HG02798 (cell line): Measurements from ENCODE around the gene SYT9.
A peak's percentile ranks its signal among the peaks of the same experiment; 100 is the strongest.
"Not testable (repeated sequence)": the region's sequence is repeated elsewhere in the genome, so short reads cannot be mapped to it uniquely, and the experiment has no call there.

Experiments used
- ATAC-seq: cut with Tn5 transposase; IDR thresholded peaks from one replicate; pipeline ENCODE4 v1.9.1; 2021; ENCODE audit warnings: mild to moderate bottlenecking; ENCODE audit not compliant: unreplicated experiment, poor library complexity

The SYT9 gene

GRCh38 chr11:7494086-7494745 is 242.5 kb downstream of the SYT9 start:
- ATAC-seq: no peak

- ATAC-seq: peak; percentile 88
Observed at GRCh38 chr11:7495882-7496551, 244.3 kb downstream of the SYT9 start.

GRCh38 chr11:7498193-7498592 is 246.5 kb downstream of the SYT9 start:
- no peak for ATAC-seq

- no peak for ATAC-seq
Observed at GRCh38 chr11:7499081-7499480, 247.4 kb downstream of the SYT9 start.

- no peak for ATAC-seq
Observed at GRCh38 chr11:7500251-7500650, 248.5 kb downstream of the SYT9 start.

- no peak for ATAC-seq
Observed at GRCh38 chr11:7501251-7501650, 249.5 kb downstream of the SYT9 start.

GRCh38 chr11:7501894-7502293 is 250.2 kb downstream of the SYT9 start:
- ATAC-seq: peak; percentile 37

GRCh38 chr11:7506243-7506642 is 254.5 kb downstream of the SYT9 start:
- no peak for ATAC-seq

DNA sequence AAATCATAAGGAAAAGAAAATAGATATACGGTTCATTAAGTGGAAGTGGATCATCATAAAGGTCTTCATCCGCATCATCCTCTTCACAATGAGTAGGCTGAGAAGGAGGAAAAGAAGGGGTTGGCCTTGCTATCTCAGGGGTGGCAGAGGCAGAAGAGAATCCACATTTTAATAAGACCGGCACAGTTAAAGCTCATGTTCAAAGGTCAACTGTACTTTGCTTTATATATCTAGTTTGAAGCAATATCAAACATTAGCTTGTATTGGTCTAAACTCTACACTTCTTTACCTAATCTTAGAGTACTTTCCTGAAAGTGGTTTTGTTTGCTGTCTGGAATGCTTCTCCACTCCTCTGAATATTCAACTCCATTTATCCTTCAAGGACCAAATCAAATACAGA is 256.4 kb downstream of the SYT9 start:
- no peak for ATAC-seq

DNA sequence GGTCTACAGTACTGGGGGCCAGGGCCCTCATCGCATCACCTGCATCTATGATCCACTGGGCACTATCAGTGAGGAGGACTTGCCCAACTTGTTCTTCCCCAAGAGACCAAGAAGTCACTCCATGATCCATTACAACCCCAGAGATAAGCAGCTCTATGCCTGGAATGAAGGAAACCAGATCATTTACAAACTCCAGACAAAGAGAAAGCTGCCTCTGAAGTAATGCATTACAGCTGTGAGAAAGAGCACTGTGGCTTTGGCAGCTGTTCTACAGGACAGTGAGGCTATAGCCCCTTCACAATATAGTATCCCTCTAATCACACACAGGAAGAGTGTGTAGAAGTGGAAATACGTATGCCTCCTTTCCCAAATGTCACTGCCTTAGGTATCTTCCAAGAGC is 258.3 kb downstream of the SYT9 start:
- no peak for ATAC-seq

DNA sequence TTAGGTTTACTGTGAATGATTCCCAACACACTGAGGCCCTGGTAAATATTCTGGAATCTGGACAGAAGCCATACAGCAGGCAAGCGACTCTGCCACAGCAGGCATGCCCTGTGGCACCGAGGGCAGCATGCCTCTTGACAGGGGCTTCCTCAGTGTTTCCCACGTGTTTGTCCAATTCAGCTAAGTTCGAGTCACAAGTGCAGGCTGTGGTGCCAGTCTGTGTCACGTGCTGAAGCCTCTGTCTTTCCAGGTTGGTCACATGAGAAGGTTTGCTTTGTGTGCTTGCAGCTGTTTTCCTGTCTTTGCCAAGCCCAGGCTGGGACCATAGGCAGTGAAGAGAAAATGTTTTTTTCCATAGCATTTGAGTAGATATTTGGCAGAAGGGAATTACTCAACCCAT is 259.7 kb downstream of the SYT9 start:
- no peak for ATAC-seq

- ATAC-seq: peak; percentile 73
Observed at GRCh38 chr11:7512525-7513233, 261.0 kb downstream of the SYT9 start.

DNA sequence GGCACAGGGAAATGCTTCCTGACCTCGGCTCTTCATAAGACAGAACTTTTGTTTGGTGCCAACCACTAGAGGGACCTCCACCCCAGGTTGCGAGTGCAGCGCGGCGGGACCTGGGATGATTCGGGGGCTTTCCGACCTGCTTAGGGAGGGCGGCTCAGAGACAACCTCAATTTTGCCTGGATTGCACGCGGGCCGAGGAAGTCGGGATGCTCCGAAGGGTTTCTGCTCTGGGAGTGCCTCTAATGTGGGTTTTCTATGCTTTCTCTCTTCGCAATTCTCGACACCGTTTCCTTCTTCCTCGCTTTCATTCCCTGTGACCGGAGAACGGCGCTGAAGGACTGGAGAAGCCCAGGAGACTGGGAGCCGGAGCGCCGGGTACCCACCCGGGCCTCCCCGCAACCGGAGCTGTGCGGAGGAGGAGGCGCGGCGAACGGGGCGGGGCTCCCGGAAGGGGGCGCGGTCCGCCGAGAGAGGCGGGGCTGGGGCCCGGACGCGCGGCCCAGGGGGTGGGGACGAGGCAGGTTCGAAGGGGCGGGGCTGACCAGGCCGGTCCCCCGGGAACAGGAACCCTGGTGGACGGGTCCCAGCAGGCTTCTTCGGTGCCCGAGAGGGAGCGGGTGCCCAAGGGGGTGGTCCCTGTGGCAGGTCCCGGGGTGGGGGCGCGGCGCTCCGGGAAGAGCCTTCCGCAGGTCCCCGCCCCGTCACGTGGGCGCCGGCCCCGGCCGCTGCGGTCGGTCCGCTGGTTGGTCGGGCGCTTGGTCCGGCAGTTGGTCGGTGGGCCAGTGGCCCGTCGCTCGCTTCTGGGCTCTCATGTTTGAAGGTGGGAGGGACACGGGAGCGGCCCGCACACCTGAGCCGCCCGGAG is 261.8 kb downstream of the SYT9 start, which contains the start of gene PPFIBP2:
Gene PPFIBP2, plus strand, starts transcription at position 766 of the 865 bp plus-strand sequence. CDS start 35,477 bp downstream, outside the sequence.
- peak; percentile 74 for ATAC-seq

DNA sequence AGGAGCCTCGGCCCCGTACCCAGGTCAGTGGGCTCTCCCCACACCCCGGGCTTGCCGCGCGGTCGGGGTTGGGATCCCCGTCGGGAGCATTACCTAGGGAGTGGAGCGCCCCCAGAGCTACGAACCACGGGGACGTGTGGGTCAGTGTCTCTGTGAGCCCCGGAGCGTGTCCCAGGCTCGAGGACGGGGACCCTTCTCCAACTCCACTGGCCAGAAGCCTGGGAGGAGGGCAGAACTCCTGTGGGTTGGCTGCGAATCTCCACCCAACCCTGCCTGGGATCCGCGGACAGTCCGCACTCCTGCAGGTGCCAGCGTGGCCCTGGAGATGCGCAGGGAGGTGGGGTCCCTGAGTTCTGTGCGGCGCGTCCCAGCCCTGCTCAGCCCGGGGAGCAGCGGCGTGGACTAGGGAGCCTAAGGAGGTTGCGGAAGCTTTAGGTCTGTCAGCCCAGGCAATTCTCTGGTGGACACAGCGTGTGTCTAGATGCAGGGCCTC is 262.4 kb downstream of the SYT9 start:
- ATAC-seq: peak; percentile 12

DNA sequence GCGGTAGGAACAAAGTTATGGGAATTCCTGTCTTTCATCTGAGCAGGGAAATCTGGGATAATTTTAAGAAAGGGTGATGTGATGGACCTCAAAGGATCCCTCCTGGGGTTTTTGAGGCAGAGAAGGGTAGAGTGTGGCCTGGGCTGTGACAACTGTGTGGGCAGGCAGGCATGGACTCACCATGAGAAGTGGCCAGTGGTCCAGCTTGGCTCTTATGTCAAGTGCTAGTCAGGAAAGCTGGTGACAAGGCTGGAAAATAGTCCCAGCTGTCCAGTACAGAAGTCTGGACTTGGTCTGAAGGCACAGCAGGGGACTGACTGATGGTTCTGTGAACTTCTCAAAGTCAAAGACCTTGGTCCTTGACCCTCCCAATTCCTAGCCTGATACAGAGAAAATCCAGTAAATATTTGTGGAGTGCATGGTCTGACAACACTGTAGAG is 263.8 kb downstream of the SYT9 start:
- no peak for ATAC-seq

DNA sequence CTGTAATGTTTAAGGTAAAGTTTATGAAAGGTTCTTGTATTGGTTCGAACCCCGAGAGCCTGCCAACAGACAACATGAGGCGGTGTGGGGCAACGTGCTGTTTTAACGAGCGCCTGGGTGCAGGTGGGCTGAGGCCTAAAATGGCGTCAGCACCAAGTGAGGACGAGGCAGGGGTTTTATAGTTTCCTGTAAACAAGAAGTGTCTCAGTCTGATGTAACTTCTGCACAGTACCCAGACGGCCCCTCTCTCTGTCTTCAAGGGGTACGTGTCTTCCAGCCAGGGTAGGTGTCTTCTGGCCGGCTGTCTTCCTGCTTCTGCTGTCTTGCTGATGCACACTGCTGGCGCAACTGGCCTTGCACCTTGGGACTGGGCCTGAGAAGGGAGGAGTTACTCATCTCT is 264.8 kb downstream of the SYT9 start:
- no peak for ATAC-seq

DNA sequence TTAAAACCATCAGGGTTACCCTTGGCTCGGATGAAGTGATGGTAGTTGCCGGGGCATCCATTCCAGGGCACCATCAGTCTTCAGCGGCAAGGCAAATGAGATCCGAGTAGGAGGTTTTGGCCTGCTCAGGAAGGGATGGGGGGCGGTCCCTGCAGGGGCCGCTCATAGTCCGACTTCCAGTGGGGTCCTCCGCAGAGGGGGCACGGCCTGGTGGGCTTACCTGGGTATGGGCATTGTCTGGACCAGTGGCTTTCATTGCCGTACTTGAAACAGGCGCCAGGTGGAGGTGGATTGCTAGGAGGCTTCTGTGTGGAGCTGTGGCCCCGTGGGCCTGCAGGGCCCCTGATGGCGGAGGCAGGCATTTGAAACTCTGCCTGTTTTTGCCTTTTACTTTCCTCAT is 266.0 kb downstream of the SYT9 start:
- ATAC-seq: not testable (repeated sequence)
